Smooth muscle cell (in vitro differentiated cells): ENCODE data around the gene RNF39. TPM values are rescaled to one million over a fixed set of nuclear protein-coding genes. Genes with fewer than 3 reads are reported as not detected.

Experiments used
- DNase-seq: peaks from one replicate; lab custom pipeline; 2025; ENCODE audit not compliant: unreplicated experiment; lab: John Stamatoyannopoulos, UW
- H2AFZ ChIP-seq: fragments of 200-600 bp; sonication (generic); 2 replicates; pipeline ENCODE4 v1.6.0; 2016; ENCODE audit warnings: antibody characterized with exemption, low read depth, mild to moderate bottlenecking
- H3F3A ChIP-seq: fragments of 200-600 bp; sonication (generic); 2 replicates; pipeline ENCODE4 v1.6.0; 2017; ENCODE audit warnings: antibody characterized with exemption, low read depth
- H3K27ac ChIP-seq: fragments of 200-600 bp; sonication (generic); 2 replicates; pipeline ENCODE4 v1.5.1; 2016; ENCODE audit warnings: low read depth, mild to moderate bottlenecking
- H3K27me3 ChIP-seq: fragments of 200-600 bp; sonication (generic); 2 replicates; pipeline ENCODE4 v1.6.1; 2016; ENCODE audit warnings: low read depth, mild to moderate bottlenecking
- H3K36me3 ChIP-seq: fragments of 200-600 bp; sonication (generic); 2 replicates; pipeline ENCODE4 v1.5.1; 2016; ENCODE audit warnings: low read depth
- H3K4me1 ChIP-seq: fragments of 200-600 bp; sonication (generic); 2 replicates; pipeline ENCODE4 v1.5.1; 2016; ENCODE audit warnings: low read depth
- H3K4me2 ChIP-seq: fragments of 200-600 bp; sonication (generic); 2 replicates; pipeline ENCODE4 v1.6.0; 2016; ENCODE audit warnings: mild to moderate bottlenecking
- H3K4me3 ChIP-seq: fragments of 200-600 bp; sonication (generic); 2 replicates; pipeline ENCODE4 v1.5.1; 2016; ENCODE audit warnings: mild to moderate bottlenecking
- H3K79me2 ChIP-seq: fragments of 200-600 bp; sonication (generic); 2 replicates; pipeline ENCODE4 v1.6.0; 2016; ENCODE audit warnings: low read depth, mild to moderate bottlenecking
- H3K9ac ChIP-seq: fragments of 200-600 bp; sonication (generic); 2 replicates; pipeline ENCODE4 v1.6.0; 2016; ENCODE audit warnings: low read depth
- H3K9me3 ChIP-seq: fragments of 200-600 bp; sonication (generic); replicated peaks from 2 replicates; pipeline ENCODE4 v1.5.1; 2016; ENCODE audit warnings: low read depth
- H4K20me1 ChIP-seq: fragments of 200-600 bp; sonication (generic); 2 replicates; pipeline ENCODE4 v1.6.0; 2016; ENCODE audit warnings: low read depth
- CTCF ChIP-seq: fragments of 200-600 bp; sonication (generic); IDR thresholded peaks from 2 replicates; pipeline ENCODE4 v1.5.1; 2017; ENCODE audit warnings: borderline replicate concordance, mild to moderate bottlenecking, antibody characterized with exemption; ENCODE audit not compliant: insufficient read depth, poor library complexity, severe bottlenecking
- WGBS: methylation state at CpG from one replicate; pipeline ENCODE4 v1.1.7; 2016; ENCODE audit warnings: low lambda C conversion rate; 5-methylcytosine and 5-hydroxymethylcytosine counted together
- polyA plus RNA-seq: library from polyadenylated mRNA; unstranded; fragments of >200 nt; fragmentation: Nextera tagmentation; extraction: Ambion mirVana; gene quantifications from 2 replicates; pipeline ENCODE4 v1.2.1, GENCODE V29; 2016
- small RNA-seq: library from RNA; depleted of rRNA; stranded (forward); fragments of <200 nt; gene quantifications from one replicate; pipeline ENCODE3, GENCODE V24; 2014
- total RNA-seq: library from RNA; depleted of rRNA; stranded (reverse); fragments of >200 nt; gene quantifications from 2 replicates; pipeline ENCODE4 v1.2.3, GENCODE V29; 2014

Gene RNF39
- total and polyA plus RNA-seq, 2 experiments from 2014 or later = 0.70 to 0.90 TPM

DNA sequence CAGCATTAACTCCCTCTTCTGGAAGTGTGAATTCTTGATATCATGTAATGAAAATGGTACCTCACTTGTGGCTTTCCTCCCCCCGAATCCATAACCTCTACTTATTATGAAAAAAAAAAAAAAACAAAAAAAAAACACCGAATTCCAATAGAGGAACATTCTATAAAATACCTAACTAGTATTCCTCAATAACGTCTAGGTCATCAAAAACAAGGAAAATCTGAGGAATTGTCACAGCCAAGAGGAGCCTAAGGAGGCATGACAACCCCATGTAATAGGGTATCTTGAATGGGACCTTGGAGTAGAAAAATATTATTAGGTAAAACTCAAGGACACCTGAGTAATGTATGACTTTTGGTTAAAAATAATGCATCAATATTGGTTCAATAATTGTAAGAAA is 53.4 kb downstream of the RNF39 start:
- Histone ChIP-seq H3K4me2 (no peak overlapping the region), H3K36me3 (no peaks in the 10 kb centered on the region), H3K27me3 (no peaks in the 10 kb centered on the region), H2AFZ (no peak overlapping the region), H3K4me3 (no peak overlapping the region), H3K9me3 (no peaks in the 10 kb centered on the region), H3K9ac (no peak overlapping the region), H3K27ac (no peak overlapping the region), H3K79me2 (no peaks in the 10 kb centered on the region), H3F3A (no peaks in the 10 kb centered on the region), H3K4me1 (no peaks in the 10 kb centered on the region), H4K20me1 (no peaks in the 10 kb centered on the region)
- no peak for TF ChIP-seq CTCF
- DNase-seq = no peak
- 86% methylated on average over 3 of the region's 3 CpGs for WGBS

DNA sequence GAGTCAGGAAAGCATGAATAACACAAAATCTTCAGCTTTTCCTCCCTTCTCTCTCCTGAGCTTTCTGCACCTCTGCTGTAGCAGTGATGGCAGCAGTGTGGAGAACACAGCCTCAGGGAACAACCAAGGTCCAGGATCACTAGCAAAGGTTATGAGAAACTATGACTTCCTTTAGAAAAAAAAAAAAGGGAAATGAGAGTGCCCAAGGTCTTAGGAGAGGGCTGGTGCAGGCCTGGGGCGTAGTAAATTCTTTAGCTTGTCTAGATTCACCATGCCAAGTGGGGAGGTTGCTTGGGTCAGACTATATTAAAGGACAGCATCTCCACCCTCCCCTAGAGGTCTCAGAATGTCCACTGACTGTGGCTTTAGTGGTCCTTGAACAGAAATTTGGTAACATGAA is 54.9 kb downstream of the RNF39 start:
- Histone ChIP-seq H3K27ac (no peak overlapping the region), H3K79me2 (no peaks in the 10 kb centered on the region), H3K36me3 (no peaks in the 10 kb centered on the region), H3K9me3 (no peaks in the 10 kb centered on the region), H3K27me3 (no peaks in the 10 kb centered on the region), H3K4me3 (no peak overlapping the region), H3K9ac (no peak overlapping the region), H4K20me1 (no peaks in the 10 kb centered on the region), H3K4me1 (no peaks in the 10 kb centered on the region), H3K4me2 (no peak overlapping the region), H2AFZ (no peak overlapping the region), H3F3A (no peaks in the 10 kb centered on the region)
- WGBS = 91% methylated on average over 1 of the region's 1 CpG
- DNase-seq = no peak
- TF ChIP-seq CTCF = no peak

Small RNA genes lying within 50 kb of the gene (small RNA-seq; reads per million reads assigned to genes)
- gene RF02218 = not detected
- not detected for gene RF02219
- not detected for gene RF02220

Other genes with a start within 250 kb of the RNF39 start
- 0.22 and 0.36 TPM in 2 replicates for gene HLA-G, start 247.9 kb downstream of the RNF39 start, total RNA-seq
- gene HLA-G, start 247.9 kb downstream of the RNF39 start, polyA plus RNA-seq = 1.7 and 3.5 TPM in 2 replicates
- 287 and 310 TPM in 2 replicates for gene HLA-A, start 133.2 kb downstream of the RNF39 start, total RNA-seq
- gene HLA-A, start 133.2 kb downstream of the RNF39 start, polyA plus RNA-seq = 489 and 558 TPM in 2 replicates
- gene POLR1H, start 14.5 kb downstream of the RNF39 start, total RNA-seq = 17.3 and 21.0 TPM in 2 replicates
- 35.1 and 41.7 TPM in 2 replicates for gene POLR1H, start 14.5 kb downstream of the RNF39 start, polyA plus RNA-seq
- gene PPP1R11, start 8.6 kb downstream of the RNF39 start, total RNA-seq = 48.8 and 63.4 TPM in 2 replicates
- 76.8 and 80.2 TPM in 2 replicates for gene PPP1R11, start 8.6 kb downstream of the RNF39 start, polyA plus RNA-seq
- 0.18 TPM in 1 of 2 replicates, not detected in the other for gene TRIM31, start 37.3 kb upstream of the RNF39 start, total RNA-seq
- not detected in 2 replicates for gene TRIM31, start 37.3 kb upstream of the RNF39 start, polyA plus RNA-seq
- gene TRIM40, start 60.4 kb upstream of the RNF39 start, total RNA-seq = not detected in 2 replicates
- gene TRIM40, start 60.4 kb upstream of the RNF39 start, polyA plus RNA-seq = not detected in 2 replicates
- gene TRIM10, start 85.4 kb upstream of the RNF39 start, total RNA-seq = not detected in 2 replicates
- not detected in 2 replicates for gene TRIM10, start 85.4 kb upstream of the RNF39 start, polyA plus RNA-seq
- gene TRIM15, start 87.8 kb upstream of the RNF39 start, total RNA-seq = not detected in 2 replicates
- gene TRIM15, start 87.8 kb upstream of the RNF39 start, polyA plus RNA-seq = not detected in 2 replicates
- 17.1 and 20.4 TPM in 2 replicates for gene TRIM26, start 137.6 kb upstream of the RNF39 start, total RNA-seq
- gene TRIM26, start 137.6 kb upstream of the RNF39 start, polyA plus RNA-seq = 21.3 and 25.5 TPM in 2 replicates